SK-N-SH (cell line): ENCODE data around the gene C16orf92. TPM values are rescaled to one million over a fixed set of nuclear protein-coding genes. Genes with fewer than 3 reads are reported as not detected.

ENCODE experiments used
- CTCF ChIA-PET: fragments of 300-600, 350-600 bp; formaldehyde crosslinking; extraction: SDS; loops from one replicate; lab custom pipeline; 2021; lab: Yijun Ruan, JAX
- POLR2A ChIA-PET: fragments of 350-600 bp; sonication (Branson Sonifier 250); formaldehyde crosslinking; extraction: SDS; loops from one replicate; lab custom pipeline; 2020; ENCODE audit warnings: antibody characterized with exemption, inconsistent platforms; lab: Yijun Ruan, JAX
- DNase-seq: peaks from one replicate; pipeline ENCODE4 v3.0.0; 2012
- H2AFZ ChIP-seq: fragments of 200-600 bp; sonication (generic); 2 replicates; pipeline ENCODE4 v1.8.1; 2016; ENCODE audit warnings: antibody characterized with exemption, mild to moderate bottlenecking, low read depth
- H3F3A ChIP-seq: fragments of 200-600 bp; sonication (generic); replicated peaks from 2 replicates; pipeline ENCODE3; 2016; ENCODE audit warnings: antibody characterized with exemption, mild to moderate bottlenecking; ENCODE audit not compliant: insufficient read depth
- H3K27ac ChIP-seq, 2 experiments: fragments of 200-500 bp in 1 of 2; fragments of 200-600 bp in 1 of 2; sonication (Bioruptor generic) in 1 of 2; sonication (generic), shearing (Covaris generic) in 1 of 2; 2 replicates each; pipeline versions ENCODE4 v1.5.1 to v1.6.1; 2014 to 2016; ENCODE audit warnings: low read depth in 2 of 2, inconsistent platforms in 1 of 2, low read length in 1 of 2, mild to moderate bottlenecking in 1 of 2, mixed read lengths in 1 of 2
- H3K27me3 ChIP-seq: fragments of 200-600 bp; sonication (generic), shearing (Covaris generic); 2 replicates; pipeline ENCODE4 v1.6.1; 2016; ENCODE audit warnings: mixed run types; ENCODE audit not compliant: insufficient read depth
- H3K36me3 ChIP-seq, 2 experiments: fragments of 200-500 bp in 1 of 2; fragments of 200-600 bp in 1 of 2; sonication (Bioruptor generic) in 1 of 2; sonication (generic) in 1 of 2; replicated peaks in 1 of 2; 2 replicates each; pipeline versions ENCODE3 to v1.5.1; 2014 to 2016; ENCODE audit warnings: low read length in 1 of 2, mild to moderate bottlenecking in 1 of 2; ENCODE audit not compliant: insufficient read depth in 2 of 2, control insufficient read depth in 1 of 2
- H3K4me1 ChIP-seq, 2 experiments: fragments of 200-500 bp in 1 of 2; fragments of 200-600 bp in 1 of 2; sonication (Bioruptor generic) in 1 of 2; sonication (generic), shearing (Covaris generic) in 1 of 2; 2 replicates each; pipeline versions ENCODE4 v1.5.1 to v1.6.1; 2014 to 2016; ENCODE audit warnings: low read depth in 1 of 2, low read length in 1 of 2, mixed run types in 1 of 2; ENCODE audit not compliant: insufficient read depth in 2 of 2, control insufficient read depth in 1 of 2
- H3K4me2 ChIP-seq: fragments of 200-600 bp; sonication (generic), shearing (Covaris generic); 2 replicates; pipeline ENCODE4 v1.6.1; 2017; ENCODE audit warnings: mixed run types
- H3K4me3 ChIP-seq, 2 experiments: fragments of 200-500 bp in 1 of 2; fragments of 200-600 bp in 1 of 2; sonication (Bioruptor generic) in 1 of 2; sonication (generic), shearing (Covaris generic) in 1 of 2; 2 replicates each; pipeline versions ENCODE4 v1.5.1 to v1.8.1; 2014 to 2016; ENCODE audit warnings: low read depth in 2 of 2, inconsistent platforms in 1 of 2, low read length in 1 of 2, mild to moderate bottlenecking in 1 of 2, mixed read lengths in 1 of 2, moderate library complexity in 1 of 2
- H3K79me2 ChIP-seq: fragments of 200-600 bp; sonication (generic); 2 replicates; pipeline ENCODE4 v1.8.1; 2017; ENCODE audit warnings: mild to moderate bottlenecking; ENCODE audit not compliant: insufficient read depth
- H3K9ac ChIP-seq: fragments of 200-600 bp; sonication (generic); 2 replicates; pipeline ENCODE4 v1.6.1; 2017; ENCODE audit warnings: mixed run types
- H3K9me2 ChIP-seq: fragments of 200-600 bp; sonication (generic); 2 replicates; pipeline ENCODE4 v1.6.1; 2017; ENCODE audit warnings: mixed run types
- H3K9me3 ChIP-seq: fragments of 200-600 bp; sonication (generic); 2 replicates; pipeline ENCODE4 v1.6.1; 2017; ENCODE audit warnings: mixed run types, mild to moderate bottlenecking, moderate library complexity
- H4K20me1 ChIP-seq: fragments of 200-600 bp; sonication (generic); 2 replicates; pipeline ENCODE4 v1.6.1; 2017; ENCODE audit warnings: mild to moderate bottlenecking, mixed run types; ENCODE audit not compliant: insufficient read depth
- EP300 ChIP-seq, 2 experiments: IDR thresholded peaks; 2 replicates each; pipeline versions ENCODE4 v1.4.0 to v1.6.1; 2012; ENCODE audit warnings: borderline replicate concordance in 1 of 2, low read depth in 1 of 2, low read length in 1 of 2
- FOXJ3 ChIP-seq: sonication (generic); formaldehyde crosslinking; IDR thresholded peaks from 2 replicates; pipeline ENCODE4 v1.5.1; 2020; ENCODE audit warnings: mild to moderate bottlenecking, missing genetic modification reagents
- GABPA ChIP-seq: IDR thresholded peaks from 2 replicates; pipeline ENCODE4 v1.4.0; 2012; ENCODE audit warnings: low read depth, mild to moderate bottlenecking
- MEF2A ChIP-seq: IDR thresholded peaks from 2 replicates; pipeline ENCODE4 v1.4.0; 2012; ENCODE audit warnings: low read depth, borderline replicate concordance
- MXI1 ChIP-seq: IDR thresholded peaks from 2 replicates; pipeline ENCODE4 v1.6.1; 2012; ENCODE audit warnings: mild to moderate bottlenecking, low read depth, low read length, improper control_type of control experiment
- NFIC ChIP-seq: IDR thresholded peaks from 2 replicates; pipeline ENCODE4 v1.4.0; 2012; ENCODE audit warnings: borderline replicate concordance
- RAD21 ChIP-seq: IDR thresholded peaks from 2 replicates; pipeline ENCODE4 v1.6.1; 2012; ENCODE audit warnings: mild to moderate bottlenecking, low read length
- RCOR1 ChIP-seq: fragments of 150-350 bp; IDR thresholded peaks from 2 replicates; pipeline ENCODE4 v1.6.1; 2017; ENCODE audit warnings: antibody characterized with exemption, low read length
- TAF1 ChIP-seq: IDR thresholded peaks from 2 replicates; pipeline ENCODE4 v1.6.1; 2012; ENCODE audit warnings: low read depth, mild to moderate bottlenecking, low read length, moderate library complexity, borderline replicate concordance
- TCF12 ChIP-seq: IDR thresholded peaks from 2 replicates; pipeline ENCODE4 v1.4.0; 2012
- TEAD4 ChIP-seq: IDR thresholded peaks from 2 replicates; pipeline ENCODE4 v1.4.0; 2012; ENCODE audit warnings: mild to moderate bottlenecking, borderline replicate concordance; ENCODE audit not compliant: insufficient read depth
- YY1 ChIP-seq: IDR thresholded peaks from 2 replicates; pipeline ENCODE4 v1.4.0; 2012; ENCODE audit warnings: low read depth, mild to moderate bottlenecking
- WGBS: methylation state at CpG from one replicate; pipeline ENCODE4 v1.1.6; 2017; ENCODE audit warnings: low lambda C conversion rate; 5-methylcytosine and 5-hydroxymethylcytosine counted together
- polyA plus RNA-seq, 3 experiments: library from polyadenylated mRNA; depleted of rRNA; stranded (reverse); fragments of >200 nt; gene quantifications; 2 replicates each; pipeline ENCODE4 v1.2.3, GENCODE V29; 2012
- TF ChIP-seq, protein P1 (sequence below): IDR thresholded peaks from 2 replicates; pipeline ENCODE4 v1.4.0; 2012; ENCODE audit warnings: low read depth, borderline replicate concordance
- TF ChIP-seq, protein P2 (sequence below): IDR thresholded peaks from 2 replicates; pipeline ENCODE4 v1.4.0; 2012; ENCODE audit warnings: low read depth

C16orf92 gene
- polyA plus RNA-seq, 1 of the 3 experiments (the other 2 are of a cell fraction): not detected

DNA sequence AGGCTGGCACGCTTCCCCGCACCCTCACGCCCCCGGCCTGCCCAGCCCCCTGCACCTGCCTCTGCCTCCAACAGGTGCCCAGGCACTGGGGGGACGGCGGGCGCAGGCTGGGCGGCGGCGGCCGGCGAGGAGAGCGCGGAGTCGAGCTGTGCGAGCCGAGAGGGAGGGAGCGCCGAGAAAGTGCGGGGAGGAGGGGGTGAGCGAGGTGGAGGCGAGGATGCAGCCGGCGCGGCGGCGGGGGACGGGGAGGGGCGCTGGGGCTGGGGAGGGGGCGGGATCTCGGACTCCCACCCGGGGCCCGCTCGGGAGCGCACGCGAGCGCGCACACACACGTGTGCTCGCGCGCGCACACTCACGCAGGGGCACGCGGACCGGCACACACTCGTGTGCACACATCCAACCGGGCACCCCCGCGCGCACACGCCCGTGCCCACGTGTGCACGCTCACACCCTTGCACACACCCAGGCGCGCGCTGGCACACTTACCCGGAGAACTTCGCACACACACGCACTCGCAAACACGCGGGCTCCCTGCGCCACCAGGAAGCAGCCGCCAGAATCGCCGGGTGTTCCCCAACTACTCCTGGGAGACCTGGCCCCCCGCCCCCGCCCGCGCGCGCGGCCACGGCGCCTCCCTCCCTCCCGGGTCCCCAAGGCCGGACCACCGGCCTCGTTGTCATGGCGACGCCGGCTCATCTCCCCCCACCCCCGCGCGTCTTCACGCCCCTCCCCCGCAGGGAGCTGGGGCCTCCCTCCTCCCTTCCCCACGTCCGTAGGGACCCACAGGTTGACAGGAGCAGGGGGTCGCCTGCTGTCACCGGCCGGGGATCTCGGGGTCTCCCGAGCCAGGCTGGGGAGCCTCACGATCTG lies 11.9 kb upstream of the C16orf92 start, which contains the start of gene DOC2A:
Gene DOC2A, minus strand, starts transcription at position 184 of the 870 bp plus-strand sequence. CDS start 805 bp downstream, outside the sequence.
- H3K9me2 ChIP-seq: no peaks in the 10 kb centered on the region
- H3K4me1 ChIP-seq: peaks cover 0 to 5% of the 10 kb centered on the region in 2 experiments; a peak in 1 of 4 replicates
- H3F3A ChIP-seq: no peaks in the 10 kb centered on the region
- no peak within 1 kb of the TSS for H3K27ac ChIP-seq
- TF ChIP-seq TEAD4 (no peak), RAD21 (no peak), TCF12 (no peak), FOXJ3 (CRISPR knock-in tag) (no peak), GABPA (no peak), YY1 (no peak), EP300 (IDR thresholded peaks at IDR 0.05; ENCODE audit: borderline replicate concordance in 1 of 2, low read depth in 1 of 2, low read length in 1 of 2) (no peak), MEF2A (no peak), MXI1 (peak; percentile 61), NFIC (no peak), TAF1 (no peak), RCOR1 (no peak)
- TF ChIP-seq, protein P1, sequence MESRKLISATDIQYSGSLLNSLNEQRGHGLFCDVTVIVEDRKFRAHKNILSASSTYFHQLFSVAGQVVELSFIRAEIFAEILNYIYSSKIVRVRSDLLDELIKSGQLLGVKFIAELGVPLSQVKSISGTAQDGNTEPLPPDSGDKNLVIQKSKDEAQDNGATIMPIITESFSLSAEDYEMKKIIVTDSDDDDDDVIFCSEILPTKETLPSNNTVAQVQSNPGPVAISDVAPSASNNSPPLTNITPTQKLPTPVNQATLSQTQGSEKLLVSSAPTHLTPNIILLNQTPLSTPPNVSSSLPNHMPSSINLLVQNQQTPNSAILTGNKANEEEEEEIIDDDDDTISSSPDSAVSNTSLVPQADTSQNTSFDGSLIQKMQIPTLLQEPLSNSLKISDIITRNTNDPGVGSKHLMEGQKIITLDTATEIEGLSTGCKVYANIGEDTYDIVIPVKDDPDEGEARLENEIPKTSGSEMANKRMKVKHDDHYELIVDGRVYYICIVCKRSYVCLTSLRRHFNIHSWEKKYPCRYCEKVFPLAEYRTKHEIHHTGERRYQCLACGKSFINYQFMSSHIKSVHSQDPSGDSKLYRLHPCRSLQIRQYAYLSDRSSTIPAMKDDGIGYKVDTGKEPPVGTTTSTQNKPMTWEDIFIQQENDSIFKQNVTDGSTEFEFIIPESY: no peak
- TF ChIP-seq, protein P2, sequence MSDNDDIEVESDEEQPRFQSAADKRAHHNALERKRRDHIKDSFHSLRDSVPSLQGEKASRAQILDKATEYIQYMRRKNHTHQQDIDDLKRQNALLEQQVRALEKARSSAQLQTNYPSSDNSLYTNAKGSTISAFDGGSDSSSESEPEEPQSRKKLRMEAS: peak; percentile 53; the same call in 1 of the 2 replicates
- no peaks in the 10 kb centered on the region for H3K79me2 ChIP-seq
- 3% methylated on average over 58 of the region's 99 CpGs for WGBS
- H3K9me3 ChIP-seq: no peaks in the 10 kb centered on the region
- peak; percentile 93 for DNase-seq
- ChIA-PET POLR2A (interaction anchor here (0.6 to 1.0 kb wide), 2 partner anchors 54 to 125 kb away, joined by 3 read pairs; partner anchors contain the start of gene ALDOA), CTCF (interaction anchor here (1.5 kb wide), 1 partner anchor 14 kb away, joined by 4 read pairs; no protein-coding TSS in a partner anchor)
- H4K20me1 ChIP-seq: no peaks in the 10 kb centered on the region
- H3K27me3 ChIP-seq: no peaks in the 10 kb centered on the region
- H2AFZ ChIP-seq: no peak within 1 kb of the TSS
- no peak within 1 kb of the TSS for H3K9ac ChIP-seq
- H3K36me3 ChIP-seq: peaks cover 0 to 1% of the 10 kb centered on the region in 2 experiments
- H3K4me3 ChIP-seq: peak within 1 kb of the TSS; percentile 46 to 53; a peak in 3 of 4 replicates
- H3K4me2 ChIP-seq: peak within 1 kb of the TSS; percentile 85; the same call in 1 of the 2 replicates
